PC-3 (cell line): Measurements from ENCODE around the gene EMD. TPM values are rescaled to one million over a fixed set of nuclear protein-coding genes. Genes with fewer than 3 reads are reported as not detected.

Source experiments
- ATAC-seq: fragments of 200-7000 bp; cut with Tn5 transposase; 2 replicates; pipeline ENCODE4 v1.9.1; 2020; ENCODE audit warnings: mild to moderate bottlenecking, moderate library complexity
- BruUV-seq: library from RNA; stranded (reverse); fragments of 400-500 nt; replicated peaks from 2 replicates; lab custom pipeline; 2021; lab: Mats Ljungman, UMichigan
- CTCF ChIA-PET: fragments of 300-600 bp; sonication (Branson Sonifier 250); formaldehyde crosslinking; loops from one replicate; lab custom pipeline; 2022; ENCODE audit warnings: antibody characterized with exemption; lab: Charles Lee
- POLR2A ChIA-PET: fragments of 300-600 bp; sonication (Branson Sonifier 250); formaldehyde crosslinking; loops from one replicate; lab custom pipeline; 2022; ENCODE audit warnings: antibody characterized with exemption; ENCODE audit not compliant: unreplicated experiment; lab: Charles Lee
- DNase-seq: peaks from one replicate; pipeline ENCODE4 v3.0.0-alpha.2; 2015
- H2AFZ ChIP-seq: fragments of 300-600 bp; sonication (generic); 2 replicates; pipeline ENCODE4 v1.6.0; 2016; ENCODE audit warnings: antibody characterized with exemption, low read length
- H3F3A ChIP-seq: fragments of 300-600 bp; sonication (generic); one replicate; pipeline ENCODE4 v1.6.0; 2017; ENCODE audit warnings: antibody characterized with exemption, low read length, control low read depth, mild to moderate bottlenecking; ENCODE audit not compliant: unreplicated experiment
- H3K27ac ChIP-seq: fragments of 300-600 bp; sonication (generic); 2 replicates; pipeline ENCODE4 v1.5.1; 2016; ENCODE audit warnings: mild to moderate bottlenecking, low read length
- H3K27me3 ChIP-seq: fragments of 300-600 bp; sonication (generic); 2 replicates; pipeline ENCODE4 v1.6.1; 2016; ENCODE audit warnings: low read length, mixed read lengths
- H3K36me3 ChIP-seq: fragments of 300-600 bp; sonication (generic); 2 replicates; pipeline ENCODE4 v1.6.1; 2016; ENCODE audit warnings: low read depth, mixed run types, low read length, mixed read lengths
- H3K4me1 ChIP-seq: fragments of 300-600 bp; sonication (generic); 2 replicates; pipeline ENCODE4 v1.5.1; 2016; ENCODE audit warnings: low read length; ENCODE audit not compliant: insufficient read depth
- H3K4me2 ChIP-seq: fragments of 300-600 bp; sonication (generic); 2 replicates; pipeline ENCODE4 v1.6.0; 2016; ENCODE audit warnings: low read length
- H3K4me3 ChIP-seq: fragments of 300-600 bp; sonication (generic); 2 replicates; pipeline ENCODE4 v1.5.1; 2016; ENCODE audit warnings: mild to moderate bottlenecking, low read length, mixed read lengths
- H3K79me2 ChIP-seq: fragments of 300-600 bp; sonication (generic); 2 replicates; pipeline ENCODE4 v1.6.1; 2017; ENCODE audit warnings: low read length, mixed read lengths
- H3K9ac ChIP-seq: fragments of 300-600 bp; sonication (generic); 2 replicates; pipeline ENCODE4 v1.6.0; 2016; ENCODE audit warnings: mild to moderate bottlenecking, low read length
- H3K9me2 ChIP-seq: fragments of 300-600 bp; sonication (generic); replicated peaks from 2 replicates; pipeline ENCODE4 v1.6.1; 2016; ENCODE audit warnings: mixed run types, low read length, mixed read lengths
- H3K9me3 ChIP-seq: fragments of 300-600 bp; sonication (generic); 2 replicates; pipeline ENCODE4 v1.6.1; 2016; ENCODE audit warnings: low read length, mixed read lengths
- H4K20me1 ChIP-seq: fragments of 300-600 bp; sonication (generic); 2 replicates; pipeline ENCODE4 v1.6.1; 2016; ENCODE audit warnings: low read length, mixed read lengths
- EZH2 ChIP-seq: fragments of 300-600 bp; sonication (generic); IDR thresholded peaks from one replicate; pipeline ENCODE4 v1.6.1; 2017; ENCODE audit warnings: antibody characterized with exemption, mild to moderate bottlenecking, low read length; ENCODE audit not compliant: unreplicated experiment
- EZH2phosphoT487 ChIP-seq: fragments of 300-600 bp; sonication (generic); IDR thresholded peaks from 2 replicates; pipeline ENCODE4 v1.6.1; 2018; ENCODE audit warnings: mild to moderate bottlenecking, antibody characterized with exemption, low read length, borderline replicate concordance
- intact Hi-C: fragments of 100-400 bp; cut with micrococcal nuclease; formaldehyde crosslinking; loops from 2 replicates; pipeline ENCODE4 v1.9.0; 2023
- total RNA-seq: library from RNA; depleted of rRNA; stranded (reverse); fragments of >200 nt; gene quantifications from 2 replicates; pipeline ENCODE4 v1.2.3, GENCODE V29; 2014
- TF ChIP-seq, protein P1 (sequence below): fragments of 300-600 bp; sonication (generic); conservative IDR thresholded peaks from 2 replicates; pipeline ENCODE4 v1.5.1; 2017; ENCODE audit warnings: antibody characterized with exemption, low read depth, mild to moderate bottlenecking, low read length

The EMD gene
- total RNA-seq, 1 experiment from 2014 or later, result 46.8 TPM

DNA sequence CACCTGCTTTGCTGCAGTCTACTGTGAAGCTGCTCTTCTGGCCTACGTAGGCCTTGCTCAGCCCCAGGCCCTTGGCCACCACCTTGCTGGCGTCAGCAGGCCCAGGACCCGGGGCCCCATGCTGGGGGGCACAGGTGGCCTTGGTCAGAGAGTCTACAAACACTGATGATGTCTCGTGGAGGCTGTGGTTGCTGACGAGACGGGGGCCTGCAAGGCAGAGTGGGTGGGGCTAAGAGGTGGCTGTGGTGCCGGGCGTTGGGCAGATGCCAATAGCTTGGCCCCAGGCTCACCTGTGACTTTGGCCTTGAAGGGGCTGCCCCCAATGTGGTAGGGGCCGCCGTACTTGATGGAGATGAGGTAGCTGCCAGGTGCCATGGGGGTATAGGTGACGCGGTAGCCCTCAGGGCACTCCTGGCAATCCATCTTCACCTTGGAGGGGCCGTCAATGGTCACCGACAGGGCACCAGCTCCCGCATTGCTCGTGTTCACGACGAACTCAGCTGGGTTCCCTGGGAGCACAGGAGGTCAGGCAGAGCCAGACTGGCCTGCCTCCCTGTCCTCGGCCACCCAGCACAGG lies 29.6 kb upstream of the EMD start:
- Histone ChIP-seq H3K27me3 (no peaks in the 10 kb centered on the region), H3K4me3 (no peak overlapping the region), H3K9me3 (no peaks in the 10 kb centered on the region), H3K4me2 (no peak overlapping the region), H3K36me3 (peaks cover 45% of the 10 kb centered on the region), H4K20me1 (no peaks in the 10 kb centered on the region), H3K4me1 (no peaks in the 10 kb centered on the region), H3K9ac (no peak overlapping the region), H2AFZ (no peak overlapping the region), H3F3A (peaks cover 11% of the 10 kb centered on the region), H3K27ac (no peak overlapping the region), H3K9me2 (no peaks in the 10 kb centered on the region), H3K79me2 (no peaks in the 10 kb centered on the region)
- TSS peak; percentile 14 for BruUV-seq
- intact Hi-C loops, result no loop called here
- ChIA-PET CTCF (no interaction called here), POLR2A (no interaction called here)
- no peak for DNase-seq
- TF ChIP-seq, protein P1, sequence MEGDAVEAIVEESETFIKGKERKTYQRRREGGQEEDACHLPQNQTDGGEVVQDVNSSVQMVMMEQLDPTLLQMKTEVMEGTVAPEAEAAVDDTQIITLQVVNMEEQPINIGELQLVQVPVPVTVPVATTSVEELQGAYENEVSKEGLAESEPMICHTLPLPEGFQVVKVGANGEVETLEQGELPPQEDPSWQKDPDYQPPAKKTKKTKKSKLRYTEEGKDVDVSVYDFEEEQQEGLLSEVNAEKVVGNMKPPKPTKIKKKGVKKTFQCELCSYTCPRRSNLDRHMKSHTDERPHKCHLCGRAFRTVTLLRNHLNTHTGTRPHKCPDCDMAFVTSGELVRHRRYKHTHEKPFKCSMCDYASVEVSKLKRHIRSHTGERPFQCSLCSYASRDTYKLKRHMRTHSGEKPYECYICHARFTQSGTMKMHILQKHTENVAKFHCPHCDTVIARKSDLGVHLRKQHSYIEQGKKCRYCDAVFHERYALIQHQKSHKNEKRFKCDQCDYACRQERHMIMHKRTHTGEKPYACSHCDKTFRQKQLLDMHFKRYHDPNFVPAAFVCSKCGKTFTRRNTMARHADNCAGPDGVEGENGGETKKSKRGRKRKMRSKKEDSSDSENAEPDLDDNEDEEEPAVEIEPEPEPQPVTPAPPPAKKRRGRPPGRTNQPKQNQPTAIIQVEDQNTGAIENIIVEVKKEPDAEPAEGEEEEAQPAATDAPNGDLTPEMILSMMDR, result no peak
- no peak for TF ChIP-seq EZH2phosphoT487
- TF ChIP-seq EZH2, result no peak
- no peak for ATAC-seq

DNA sequence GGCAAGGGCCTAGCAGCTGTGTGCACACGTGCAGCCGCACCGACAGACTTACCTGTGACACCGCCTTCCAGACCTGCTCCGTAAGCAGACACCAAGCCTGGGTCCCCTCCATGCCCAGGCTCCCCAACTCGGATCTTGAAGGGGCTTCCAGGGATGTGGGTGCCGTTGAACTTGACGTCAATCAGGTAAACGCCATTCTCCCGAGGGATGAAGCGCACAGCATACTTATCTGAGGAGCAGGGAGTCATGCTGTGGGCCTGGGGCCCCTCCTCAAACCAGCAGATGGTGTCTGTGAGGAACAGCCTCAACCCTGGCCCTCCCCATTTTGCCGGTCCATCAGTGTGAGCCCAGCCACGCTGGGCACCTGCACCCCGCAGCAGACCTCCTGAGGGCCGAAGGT lies 29.1 kb upstream of the EMD start:
- Histone ChIP-seq H3K27me3 (no peaks in the 10 kb centered on the region), H3K79me2 (no peaks in the 10 kb centered on the region), H3K4me2 (no peak overlapping the region), H3K4me1 (no peaks in the 10 kb centered on the region), H3K36me3 (peaks cover 49% of the 10 kb centered on the region), H3K9me3 (no peaks in the 10 kb centered on the region), H4K20me1 (0 out of 2 replicates have a peak, but pooled peaks cover 1% of the 10 kb centered on the region), H3K27ac (no peak overlapping the region), H3K9ac (no peak overlapping the region), H3F3A (peaks cover 11% of the 10 kb centered on the region), H3K9me2 (no peaks in the 10 kb centered on the region), H2AFZ (no peak overlapping the region), H3K4me3 (no peak overlapping the region)
- no TSS peak for BruUV-seq
- CTCF ChIA-PET, result no interaction called here
- POLR2A ChIA-PET, result no interaction called here
- no peak for TF ChIP-seq EZH2
- TF ChIP-seq, protein P1, result no peak
- TF ChIP-seq EZH2phosphoT487, result no peak
- DNase-seq (no peak), ATAC-seq (no peak)
- intact Hi-C loops, result no loop called here

DNA sequence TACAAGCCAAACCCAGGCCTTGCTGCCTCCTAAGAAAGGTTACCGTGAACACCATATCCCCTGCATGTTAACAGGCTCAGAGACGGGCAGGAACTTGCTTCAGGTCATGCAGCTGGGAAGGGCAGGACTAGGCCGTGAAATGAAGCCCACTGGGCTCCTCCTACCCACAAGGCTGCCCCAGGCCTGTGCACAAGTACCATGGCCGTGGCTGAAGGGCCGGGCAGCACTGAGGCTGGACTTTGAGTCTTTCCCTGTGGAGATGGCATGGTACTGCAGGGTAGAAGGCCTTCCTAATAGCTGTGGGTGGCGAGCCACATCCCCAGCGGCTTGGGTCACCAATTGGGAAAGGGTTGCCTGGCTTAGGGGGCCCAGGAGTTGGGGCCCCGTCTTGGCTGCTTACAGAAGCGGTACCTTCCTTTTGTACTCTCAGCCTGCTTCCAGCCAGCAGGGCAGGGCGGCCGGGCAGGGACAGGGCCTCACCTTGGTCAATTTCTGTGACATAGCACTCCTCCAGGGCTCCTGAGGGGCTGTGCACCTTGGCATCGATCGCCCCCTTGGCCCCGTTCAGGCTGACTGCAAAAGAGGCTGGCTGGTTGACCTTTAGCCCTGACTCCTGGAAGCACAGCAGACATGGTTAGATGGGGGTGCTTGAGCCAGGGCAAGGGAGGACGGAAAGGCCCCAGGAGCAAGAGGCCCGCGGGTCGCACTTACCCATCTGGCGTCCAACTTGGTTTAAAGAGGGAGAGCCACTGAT lies 28.5 kb upstream of the EMD start:
- no peak for ATAC-seq
- ChIA-PET POLR2A (no interaction called here), CTCF (no interaction called here)
- H3K36me3 ChIP-seq, result peaks cover 53% of the 10 kb centered on the region
- H3K9me2 ChIP-seq, result no peaks in the 10 kb centered on the region
- H3K4me1 ChIP-seq, result no peaks in the 10 kb centered on the region
- H3K27ac ChIP-seq, result no peak overlapping the region
- H3K4me3 ChIP-seq, result no peak overlapping the region
- no peak overlapping the region for H2AFZ ChIP-seq
- H3K9me3 ChIP-seq, result no peaks in the 10 kb centered on the region
- intact Hi-C loops, result no loop called here
- H3K9ac ChIP-seq, result no peak overlapping the region
- H4K20me1 ChIP-seq, result 0 out of 2 replicates have a peak, but pooled peaks cover 5% of the 10 kb centered on the region
- H3K27me3 ChIP-seq, result no peaks in the 10 kb centered on the region
- no peak for DNase-seq
- no TSS peak for BruUV-seq
- H3F3A ChIP-seq, result peaks cover 11% of the 10 kb centered on the region
- no peaks in the 10 kb centered on the region for H3K79me2 ChIP-seq
- TF ChIP-seq EZH2phosphoT487 (no peak), EZH2 (no peak)
- TF ChIP-seq, protein P1, result no peak
- H3K4me2 ChIP-seq, result no peak overlapping the region
